ENCODE data around the gene YPEL4. TPM values are rescaled to one million over a fixed set of nuclear protein-coding genes. Genes with fewer than 3 reads are reported as not detected.

The YPEL4 gene
- total RNA-seq, 2 donors from 2014 or later = 1.2 to 1.8 TPM

DNA sequence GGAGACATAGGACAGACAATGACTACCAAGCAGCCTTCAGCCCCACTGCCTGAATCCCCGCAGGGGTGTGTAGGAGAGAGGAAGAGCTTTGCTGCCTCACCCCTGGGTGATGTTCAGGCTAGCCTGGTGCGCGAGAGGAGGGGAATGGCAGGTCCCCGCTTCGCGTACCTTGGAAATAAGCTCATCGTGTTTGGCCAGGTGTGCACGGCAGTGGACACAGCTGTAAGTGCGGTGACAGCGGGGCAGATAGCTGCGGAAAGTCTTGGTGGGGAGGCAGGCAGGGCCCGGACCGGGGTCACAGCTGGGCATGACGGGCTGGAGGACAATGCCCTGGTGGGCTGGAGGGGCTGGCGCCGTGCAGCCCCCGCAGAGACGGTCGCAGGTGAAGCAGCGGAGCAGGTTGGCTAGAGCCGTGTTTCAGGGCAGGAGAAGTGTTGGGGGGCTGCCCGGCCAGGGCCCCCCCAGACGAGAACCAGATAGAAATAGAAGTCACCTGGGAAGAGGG is 2.9 kb downstream of the YPEL4 start:
- ATAC-seq (no peak), DNase-seq (no peak)
- Mint-ChIP-seq H3K36me3 (ENCODE audit: low read depth) (peaks cover 4% of the 10 kb centered on the region), H3K4me1 (peaks cover 28% of the 10 kb centered on the region), H3K27me3 (peaks cover 66% of the 10 kb centered on the region), H3K27ac (peak overlapping the region; percentile 29), H3K4me3 (no peak overlapping the region)
- H3K9me3 ChIP-seq (ENCODE audit: control insufficient read depth, low read length, poor library complexity, severe bottlenecking) = no peaks in the 10 kb centered on the region

DNA sequence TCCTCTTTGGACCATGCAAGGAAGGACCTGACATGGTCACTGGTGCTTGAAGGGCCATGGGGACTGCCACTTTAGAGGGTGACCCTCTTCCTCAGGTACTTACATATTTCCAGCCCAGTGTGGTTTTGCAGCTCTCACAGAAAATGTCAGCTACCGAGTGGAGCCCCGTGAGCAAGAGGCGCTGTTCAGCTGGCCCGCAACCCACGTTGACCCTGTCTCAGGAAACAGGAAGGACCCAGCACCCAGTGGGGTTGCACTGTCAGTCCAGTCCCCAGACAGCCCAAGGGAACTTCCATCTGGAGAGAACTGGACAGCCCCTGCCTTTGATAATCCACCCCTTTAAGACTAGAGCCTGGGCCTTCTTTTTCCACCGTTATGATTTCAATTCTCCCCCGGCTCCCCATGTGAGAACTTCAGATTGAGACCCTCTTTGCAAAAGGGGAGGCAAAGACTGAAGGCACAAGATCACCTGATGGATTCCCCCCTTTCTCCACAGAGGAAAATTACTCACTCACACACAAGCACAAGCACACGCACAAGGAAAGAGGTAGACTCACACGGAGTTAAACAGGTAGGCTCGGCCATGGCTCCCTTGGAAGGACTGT is 3.4 kb downstream of the YPEL4 start:
- DNase-seq (no peak), ATAC-seq (no peak)
- Mint-ChIP-seq H3K4me3 (no peak overlapping the region), H3K36me3 (ENCODE audit: low read depth) (peaks cover 4% of the 10 kb centered on the region), H3K4me1 (peaks cover 28% of the 10 kb centered on the region), H3K27ac (peak overlapping the region; percentile 29), H3K27me3 (peaks cover 66% of the 10 kb centered on the region)
- no peaks in the 10 kb centered on the region for H3K9me3 ChIP-seq (ENCODE audit: control insufficient read depth, low read length, poor library complexity, severe bottlenecking)

DNA sequence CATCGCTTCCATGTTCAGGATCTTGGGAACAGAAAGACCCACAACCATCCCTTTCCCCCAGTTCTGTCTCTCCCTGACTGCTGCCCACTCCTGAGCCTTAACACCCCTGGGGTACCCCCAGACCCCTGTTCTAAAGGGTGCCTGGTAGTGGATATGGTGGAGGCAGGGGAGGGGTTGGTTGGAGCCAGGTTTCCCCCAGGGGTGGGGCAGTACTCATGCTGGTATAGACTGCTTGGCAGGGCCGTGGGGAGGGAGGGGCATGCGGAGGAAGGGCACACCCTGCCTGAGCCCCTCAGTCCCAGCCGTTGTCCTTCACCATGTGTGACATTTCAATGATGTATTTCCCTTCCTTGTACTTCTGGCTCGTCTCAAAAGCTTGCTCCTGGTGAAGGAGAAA is 4.0 kb downstream of the YPEL4 start:
- H3K27ac Mint-ChIP-seq = peak overlapping the region; percentile 24
- peaks cover 66% of the 10 kb centered on the region for H3K27me3 Mint-ChIP-seq
- peaks cover 4% of the 10 kb centered on the region for H3K36me3 Mint-ChIP-seq (ENCODE audit: low read depth)

DNA sequence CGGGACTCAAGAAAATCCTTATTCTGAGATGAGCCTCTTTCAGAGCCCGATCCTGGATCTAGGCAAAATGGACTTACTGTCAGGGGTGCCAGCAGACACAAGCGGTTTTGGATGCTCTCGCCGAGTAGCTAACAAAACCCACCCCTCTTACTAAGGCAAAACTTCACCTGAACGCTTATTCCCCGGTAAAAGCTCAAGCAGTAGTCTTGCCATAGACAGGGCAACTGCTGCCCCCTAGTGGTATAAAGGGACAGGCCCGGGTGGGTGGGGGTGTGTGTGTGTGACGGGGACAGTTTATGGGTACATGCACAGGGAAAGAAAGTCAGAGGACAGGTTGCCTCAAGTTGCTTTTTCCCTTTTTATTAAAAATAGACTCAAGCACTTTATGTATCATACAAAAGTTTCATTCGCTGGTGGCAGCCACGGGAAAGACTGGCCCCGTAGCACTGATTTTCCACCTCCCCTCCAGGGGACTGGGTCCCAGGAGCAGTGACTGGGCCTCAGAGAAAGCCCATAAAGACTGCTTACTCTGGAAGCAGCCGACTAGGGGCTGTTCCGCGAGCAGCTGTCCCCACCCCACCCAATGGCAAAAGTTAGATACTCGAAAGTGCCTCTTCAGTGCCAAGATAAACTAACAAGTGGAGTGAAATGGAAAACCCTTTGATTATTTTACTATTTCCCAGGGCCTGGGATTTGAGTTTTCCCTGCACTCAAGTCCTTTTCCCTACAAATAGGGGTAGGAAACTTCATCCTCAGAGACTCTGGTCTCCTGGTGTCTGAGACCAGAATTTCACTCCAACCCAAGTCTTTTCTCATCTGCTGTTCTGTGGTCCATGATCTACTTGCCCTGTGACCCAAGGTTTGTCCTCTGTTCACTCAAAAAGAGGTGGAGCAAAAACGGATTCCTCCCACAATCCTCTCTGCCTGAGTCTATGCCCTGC is 4.7 kb downstream of the YPEL4 start:
- Mint-ChIP-seq H3K4me3 (no peak overlapping the region), H3K36me3 (ENCODE audit: low read depth) (peaks cover 4% of the 10 kb centered on the region), H3K27me3 (peaks cover 66% of the 10 kb centered on the region), H3K27ac (peak overlapping the region; percentile 24), H3K4me1 (peaks cover 27% of the 10 kb centered on the region)
- no peaks in the 10 kb centered on the region for H3K9me3 ChIP-seq (ENCODE audit: control insufficient read depth, low read length, poor library complexity, severe bottlenecking)
- ATAC-seq (peak; percentile 82), DNase-seq (peak; percentile 61 to 83 (median 72))

More for the DNA sequence above, 4.0 kb downstream of the YPEL4 start:
- DNase-seq = no peak
- no peak for ATAC-seq
- peaks cover 28% of the 10 kb centered on the region for H3K4me1 Mint-ChIP-seq
- H3K4me3 Mint-ChIP-seq = no peak overlapping the region
- no peaks in the 10 kb centered on the region for H3K9me3 ChIP-seq (ENCODE audit: control insufficient read depth, low read length, poor library complexity, severe bottlenecking)

DNA sequence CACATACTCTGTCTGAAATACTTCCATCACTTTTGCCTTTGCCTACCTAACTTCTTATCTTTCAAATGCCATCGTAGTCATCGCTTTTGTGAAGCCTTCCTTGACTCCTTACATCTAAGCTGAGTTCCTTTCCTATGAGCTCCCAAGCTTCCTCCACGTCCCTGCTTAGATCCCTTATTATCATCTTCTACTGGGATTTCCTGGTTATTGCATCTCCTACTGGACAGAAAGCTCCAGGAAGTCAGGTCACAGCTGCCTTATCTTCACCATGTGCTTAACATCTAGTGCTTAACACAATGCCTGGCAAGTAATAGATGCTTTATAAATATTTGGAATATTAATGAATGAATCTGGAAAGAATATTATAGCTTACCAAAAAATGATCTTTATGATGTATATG is 5.9 kb downstream of the YPEL4 start:
- no peak overlapping the region for H3K4me3 Mint-ChIP-seq
- peaks cover 63% of the 10 kb centered on the region for H3K27me3 Mint-ChIP-seq

DNA sequence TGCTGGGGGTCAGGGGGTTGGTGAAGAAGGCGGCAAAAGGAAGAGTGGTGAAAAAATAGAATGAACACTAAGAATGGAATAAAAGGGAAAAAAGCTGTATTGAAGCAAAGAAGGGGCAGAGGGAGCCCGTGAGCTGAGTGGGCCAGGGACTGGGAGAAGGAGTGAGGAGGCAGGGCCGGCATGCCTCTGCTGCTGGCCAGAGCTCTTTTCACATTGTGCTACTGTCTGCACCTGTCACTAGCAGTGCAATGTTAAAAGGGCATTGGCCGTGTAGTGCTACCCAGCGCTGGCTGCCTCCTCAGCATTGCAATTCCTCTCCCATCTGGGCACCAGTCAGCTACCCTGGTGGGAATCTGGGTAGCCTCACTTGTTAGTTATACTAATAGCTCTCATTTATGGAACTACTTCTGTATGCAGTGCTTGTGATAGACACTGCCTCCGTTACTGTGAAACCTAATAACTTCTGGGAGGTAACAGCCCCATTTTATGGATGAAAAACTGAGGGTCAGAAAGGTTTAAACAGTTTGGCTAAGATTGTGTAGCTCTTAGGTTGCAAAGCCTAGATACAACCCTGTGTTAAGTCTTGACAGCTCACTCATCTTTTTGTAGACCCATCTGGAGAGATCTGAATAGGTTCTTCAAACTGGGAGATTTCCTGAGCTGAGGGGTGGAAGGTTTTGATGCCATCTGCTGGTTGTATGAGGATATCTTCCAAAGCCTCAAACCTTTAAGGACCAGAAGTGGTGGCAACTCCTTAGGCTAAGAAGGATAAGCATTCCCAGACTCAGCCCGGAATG is 8.5 kb downstream of the YPEL4 start:
- H3K9me3 ChIP-seq (ENCODE audit: control insufficient read depth, low read length, poor library complexity, severe bottlenecking) = no peaks in the 10 kb centered on the region
- Mint-ChIP-seq H3K27me3 (peaks cover 53% of the 10 kb centered on the region), H3K36me3 (ENCODE audit: low read depth) (peaks cover 4% of the 10 kb centered on the region), H3K27ac (no peak overlapping the region), H3K4me3 (no peak overlapping the region), H3K4me1 (peaks cover 9% of the 10 kb centered on the region)
- ATAC-seq = peak; percentile 37
- DNase-seq = no peak

More for the DNA sequence above, 5.9 kb downstream of the YPEL4 start:
- peaks cover 5% of the 10 kb centered on the region for H3K36me3 Mint-ChIP-seq (ENCODE audit: low read depth)
- ATAC-seq (no peak), DNase-seq (no peak)
- H3K27ac Mint-ChIP-seq = no peak overlapping the region
- H3K9me3 ChIP-seq (ENCODE audit: control insufficient read depth, low read length, poor library complexity, severe bottlenecking) = no peaks in the 10 kb centered on the region
- H3K4me1 Mint-ChIP-seq = peaks cover 19% of the 10 kb centered on the region

DNA sequence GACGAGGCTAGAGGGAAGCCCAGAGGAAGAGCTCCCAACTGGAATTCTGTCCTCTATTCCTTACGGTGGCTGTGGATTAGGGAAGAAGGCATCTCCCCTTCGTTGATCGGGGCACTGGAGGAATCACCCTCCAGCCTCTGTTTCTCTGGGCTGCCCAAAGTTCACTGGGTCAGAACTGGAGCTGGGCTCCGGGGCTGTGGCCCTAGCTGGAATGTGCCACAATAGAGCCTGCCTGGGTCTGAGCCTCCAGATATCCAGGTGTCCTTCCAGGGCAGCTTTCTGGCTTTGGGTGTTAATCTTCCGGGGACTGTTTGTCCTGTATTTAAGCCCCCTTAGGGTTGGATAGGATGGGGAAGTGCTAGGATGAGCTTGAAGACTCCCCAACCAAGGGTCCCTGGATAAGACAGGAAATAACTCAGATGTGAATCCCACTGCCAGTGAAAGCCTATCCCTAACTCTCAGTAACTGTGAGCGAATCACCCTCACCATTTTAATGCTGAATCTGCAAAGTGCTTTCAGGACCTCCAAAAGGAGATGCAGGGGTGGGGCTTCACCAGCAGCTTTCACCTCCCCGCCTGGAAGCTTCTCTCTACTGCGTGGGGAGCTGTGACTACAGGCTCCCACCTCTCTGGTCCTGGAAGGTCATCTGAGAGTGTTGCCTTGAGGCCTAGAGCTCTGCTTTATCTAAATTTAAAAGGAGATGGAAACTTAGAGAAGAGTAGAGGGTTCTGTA is 9.5 kb downstream of the YPEL4 start:
- no peak overlapping the region for H3K27ac Mint-ChIP-seq
- DNase-seq = no peak
- ATAC-seq = no peak
- H3K27me3 Mint-ChIP-seq = peaks cover 43% of the 10 kb centered on the region
- peaks cover 9% of the 10 kb centered on the region for H3K4me1 Mint-ChIP-seq
- H3K4me3 Mint-ChIP-seq = peak overlapping the region; percentile 89
- peaks cover 4% of the 10 kb centered on the region for H3K36me3 Mint-ChIP-seq (ENCODE audit: low read depth)
- H3K9me3 ChIP-seq (ENCODE audit: control insufficient read depth, low read length, poor library complexity, severe bottlenecking) = no peaks in the 10 kb centered on the region

DNA sequence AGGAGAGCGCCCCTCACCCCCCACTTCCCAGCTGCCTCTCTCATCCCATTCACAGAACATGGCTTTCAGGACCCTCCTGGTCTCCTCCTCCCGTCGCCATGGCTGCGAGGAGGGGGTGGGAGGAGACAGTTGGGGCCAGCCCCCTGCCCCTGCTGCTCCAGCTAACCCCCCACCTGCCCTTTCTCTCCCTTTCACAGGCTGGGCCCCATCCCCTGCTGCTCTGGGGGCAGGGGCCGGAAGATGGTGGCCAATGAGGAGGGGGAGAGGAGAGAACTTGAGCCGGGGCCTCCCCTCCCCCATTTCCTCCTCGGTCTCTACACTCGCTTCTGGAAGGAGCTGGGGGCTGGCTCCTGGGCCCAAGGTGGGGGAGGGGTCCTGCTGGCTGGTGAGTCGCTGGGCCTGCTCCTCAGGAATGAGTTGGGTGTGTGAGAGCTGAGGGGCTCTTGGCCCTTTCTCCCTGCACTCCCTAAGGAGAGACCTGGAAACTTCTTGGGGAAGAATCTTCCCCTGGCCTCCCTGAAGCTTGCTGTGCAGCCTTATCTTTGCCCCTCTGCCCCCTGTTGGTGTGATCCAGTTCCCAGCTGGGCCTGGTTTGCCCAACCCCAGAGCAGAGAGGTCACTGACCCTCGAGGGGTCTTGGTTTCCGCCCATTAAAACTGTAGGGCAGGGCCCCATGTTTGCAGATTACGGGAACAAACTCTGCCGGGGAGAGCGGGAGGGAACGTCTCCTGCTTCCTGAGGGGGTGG is 10.2 kb downstream of the YPEL4 start:
- DNase-seq (no peak), ATAC-seq (peak; percentile 8)
- Mint-ChIP-seq H3K4me3 (peak overlapping the region; percentile 89), H3K27ac (peak overlapping the region; percentile 85), H3K4me1 (peaks cover 9% of the 10 kb centered on the region), H3K27me3 (peaks cover 42% of the 10 kb centered on the region), H3K36me3 (ENCODE audit: low read depth) (peaks cover 8% of the 10 kb centered on the region)
- H3K9me3 ChIP-seq (ENCODE audit: control insufficient read depth, low read length, poor library complexity, severe bottlenecking) = no peaks in the 10 kb centered on the region

DNA sequence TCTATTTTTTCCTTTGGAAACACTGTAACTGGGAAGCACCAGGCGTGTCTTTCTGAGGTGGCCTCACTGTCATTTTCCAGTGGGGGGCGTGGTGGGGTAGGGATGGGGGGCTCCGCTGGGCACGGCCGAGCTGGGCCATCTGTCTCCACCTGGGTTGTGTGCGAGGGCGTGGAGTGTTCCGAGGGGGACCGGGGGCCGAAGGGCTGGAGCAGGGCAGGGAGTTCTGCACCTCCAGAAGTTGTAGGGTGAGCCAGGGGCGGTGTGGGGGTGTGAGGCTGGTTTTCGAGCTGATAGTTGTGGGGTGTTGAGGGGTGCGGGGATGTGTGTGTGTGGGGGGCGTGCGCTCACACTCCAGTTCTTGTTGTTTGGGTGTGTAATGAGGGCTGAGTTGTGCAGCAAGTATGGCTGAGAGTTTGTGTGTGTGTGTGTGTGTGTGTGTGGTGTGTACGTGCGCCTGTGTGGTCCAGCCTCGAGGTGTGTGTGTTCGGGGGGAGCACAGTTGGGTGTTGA is 10.8 kb downstream of the YPEL4 start:
- Mint-ChIP-seq H3K36me3 (ENCODE audit: low read depth) (peaks cover 11% of the 10 kb centered on the region), H3K4me1 (peaks cover 9% of the 10 kb centered on the region), H3K27me3 (peaks cover 42% of the 10 kb centered on the region), H3K27ac (peak overlapping the region; percentile 85), H3K4me3 (peak overlapping the region; percentile 89)
- ATAC-seq = peak; percentile 42
- no peaks in the 10 kb centered on the region for H3K9me3 ChIP-seq (ENCODE audit: control insufficient read depth, low read length, poor library complexity, severe bottlenecking)
- DNase-seq = no peak

DNA sequence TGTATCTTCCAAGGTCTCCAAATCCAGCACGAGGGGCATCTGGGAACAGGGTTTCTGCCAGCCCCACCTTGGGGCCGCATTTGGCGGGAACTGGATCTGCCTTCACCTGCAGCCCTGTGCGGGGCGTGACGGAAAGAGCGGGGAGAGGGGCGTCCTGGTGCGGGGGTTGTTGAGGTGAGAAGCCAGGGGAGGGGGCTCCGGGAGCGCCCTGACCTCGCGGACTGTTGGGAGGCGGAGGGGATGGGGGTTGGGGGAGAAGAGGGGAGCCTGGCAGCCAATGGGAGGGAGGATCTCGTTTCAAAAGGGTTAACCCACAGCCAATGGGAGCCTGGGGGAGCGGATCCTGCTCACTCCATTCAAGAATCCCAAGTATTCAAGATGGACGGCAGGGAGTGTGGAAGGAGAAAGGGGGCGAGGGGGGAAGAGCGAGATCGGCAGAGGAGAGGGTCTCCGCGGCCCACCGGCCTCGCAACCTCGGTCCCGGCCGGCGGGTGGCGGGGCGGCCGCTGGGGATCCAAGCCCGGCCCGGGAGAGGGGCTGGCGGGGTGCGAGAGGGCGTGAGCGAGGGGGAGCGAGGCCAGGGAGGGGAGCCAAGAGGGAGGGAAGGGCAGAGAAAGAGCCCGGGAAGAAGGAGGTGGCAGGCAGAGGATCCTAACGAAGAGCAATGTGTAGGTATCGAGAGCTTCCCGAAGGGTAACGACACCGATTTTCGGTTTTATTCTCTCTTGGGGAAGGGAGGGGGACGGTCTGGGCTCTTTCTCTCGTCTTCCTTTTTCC is 11.5 kb downstream of the YPEL4 start:
- Mint-ChIP-seq H3K4me1 (peaks cover 9% of the 10 kb centered on the region), H3K36me3 (ENCODE audit: low read depth) (peaks cover 11% of the 10 kb centered on the region), H3K4me3 (peak overlapping the region; percentile 89), H3K27ac (peak overlapping the region; percentile 85), H3K27me3 (peaks cover 42% of the 10 kb centered on the region)
- H3K9me3 ChIP-seq (ENCODE audit: control insufficient read depth, low read length, poor library complexity, severe bottlenecking) = no peaks in the 10 kb centered on the region
- peak; percentile 46 for ATAC-seq
- DNase-seq = no peak

DNA sequence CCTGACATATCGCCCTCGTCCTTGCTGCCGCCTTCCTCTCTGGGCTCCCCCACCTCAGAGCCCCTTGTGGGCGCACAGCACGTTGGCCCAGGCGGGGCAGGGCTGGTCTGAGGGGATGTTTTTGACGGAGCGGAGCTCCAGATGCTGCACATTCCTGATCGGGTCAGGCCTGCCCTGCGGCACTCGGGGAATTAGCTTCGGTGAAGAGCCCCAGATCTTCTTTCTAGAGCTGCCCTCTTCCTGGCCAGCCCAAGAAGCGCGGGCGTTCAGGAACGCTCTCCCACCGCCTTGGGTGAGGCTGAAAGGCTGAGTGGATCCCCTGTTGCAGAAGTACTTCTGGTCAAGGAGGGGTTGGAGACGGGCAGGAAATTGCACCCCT is 12.1 kb downstream of the YPEL4 start:
- H3K27ac Mint-ChIP-seq = no peak overlapping the region
- peak overlapping the region; percentile 89 for H3K4me3 Mint-ChIP-seq
- H3K27me3 Mint-ChIP-seq = peaks cover 40% of the 10 kb centered on the region
- no peak for DNase-seq
- H3K9me3 ChIP-seq (ENCODE audit: control insufficient read depth, low read length, poor library complexity, severe bottlenecking) = no peaks in the 10 kb centered on the region
- H3K4me1 Mint-ChIP-seq = peaks cover 9% of the 10 kb centered on the region
- peaks cover 11% of the 10 kb centered on the region for H3K36me3 Mint-ChIP-seq (ENCODE audit: low read depth)
- no peak for ATAC-seq

Data from T-helper 17 cell (primary cell).